Endometrium (tissue), 2 donors: Measurements from ENCODE around the gene SHISAL2A.

Experiments used
- FAIRE-seq: peaks from 2 replicates; lab custom pipeline; 2012; peaks lifted over from hg19 to GRCh38; lab: Jason Lieb, UNC
- donor health status: control.
- donor health status: control.

SHISAL2A gene

DNA sequence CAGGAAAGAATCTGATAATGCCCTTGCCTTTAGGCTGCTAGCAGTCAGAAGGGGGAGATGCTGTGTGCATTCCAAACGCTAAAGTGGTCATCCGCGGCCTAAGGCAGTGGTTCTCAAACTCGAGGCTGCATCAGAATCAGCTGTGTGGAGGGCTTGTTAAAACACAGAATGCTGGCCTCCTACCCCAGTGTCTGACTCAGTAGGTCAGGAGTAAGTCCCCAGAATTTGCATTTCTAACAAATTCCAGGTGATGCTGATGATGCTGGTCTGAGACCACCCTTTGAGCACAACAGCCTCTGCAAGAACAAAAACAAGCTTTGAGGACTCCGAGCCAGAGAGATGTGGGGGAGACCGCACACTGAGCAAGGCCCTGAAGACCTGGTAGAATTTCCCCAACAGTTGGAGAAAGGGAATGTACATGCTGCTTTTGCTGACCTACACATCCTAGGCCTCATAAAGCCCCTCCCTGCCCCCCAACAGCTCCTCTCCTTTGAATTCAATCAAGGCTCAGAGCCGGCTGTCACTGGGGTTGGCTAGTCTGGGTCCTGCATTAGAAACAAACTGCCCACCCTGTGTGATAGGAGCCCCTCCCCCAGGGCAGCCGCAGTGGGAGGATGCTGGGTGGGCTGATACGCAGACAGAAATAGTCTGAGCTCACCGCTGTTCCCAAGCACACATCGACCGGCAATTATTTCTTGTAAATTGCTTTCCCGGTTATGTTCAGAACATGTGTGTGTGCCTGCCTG is 27.1 kb downstream of the SHISAL2A start:
- peak; percentile 69 for FAIRE-seq

DNA sequence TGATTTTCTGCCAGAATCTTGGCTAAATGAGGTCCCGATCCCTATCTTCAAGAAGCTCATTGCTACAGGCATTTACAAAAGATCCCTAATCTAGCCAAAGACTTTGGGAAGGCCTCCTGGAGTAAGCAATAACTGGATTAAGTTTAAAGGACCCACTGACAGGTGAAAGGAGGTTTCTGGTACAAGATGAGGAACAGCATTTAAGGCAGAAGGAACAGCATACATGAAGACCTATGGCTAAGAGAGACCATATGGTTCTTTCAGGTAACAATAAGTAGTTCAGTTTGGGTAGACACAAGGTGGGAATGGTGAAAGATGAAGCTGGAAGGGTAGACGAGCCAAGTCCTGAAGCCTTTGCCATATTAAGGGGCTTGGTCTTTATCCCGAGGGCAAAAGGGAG is 27.8 kb downstream of the SHISAL2A start:
- FAIRE-seq, result no peak

DNA sequence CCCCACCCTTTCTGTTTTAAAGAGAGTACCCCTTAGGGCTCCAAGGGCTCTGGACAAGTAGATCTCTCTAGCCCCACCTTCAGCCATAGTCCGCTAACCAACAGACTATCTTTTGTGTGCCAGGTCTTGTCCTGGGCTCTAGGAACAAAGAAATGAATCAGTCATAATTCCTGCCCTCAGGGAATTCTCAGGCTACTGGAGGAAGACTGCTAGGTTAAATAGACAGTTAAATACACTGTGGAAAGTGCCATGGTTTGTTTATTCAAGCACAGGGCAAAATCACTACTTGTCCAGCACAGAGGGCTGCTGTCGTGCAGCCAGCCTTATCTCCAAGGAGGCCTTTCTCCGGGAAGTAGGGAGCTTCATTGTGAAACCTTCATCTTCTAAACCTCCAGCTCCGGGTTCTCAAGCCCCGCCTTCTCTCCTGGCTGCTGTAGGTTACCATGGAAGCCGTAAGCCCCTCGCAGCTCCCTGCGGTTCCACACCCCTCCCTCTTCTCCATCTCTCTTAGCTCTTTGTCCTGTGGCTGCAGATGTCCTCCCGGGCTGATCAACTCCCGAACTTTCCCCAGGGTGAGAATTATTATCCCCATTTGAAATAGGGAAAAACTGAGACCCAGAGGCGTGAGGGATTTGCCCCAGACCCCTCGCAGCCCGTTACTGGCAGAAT is 29.8 kb downstream of the SHISAL2A start:
- no peak for FAIRE-seq

DNA sequence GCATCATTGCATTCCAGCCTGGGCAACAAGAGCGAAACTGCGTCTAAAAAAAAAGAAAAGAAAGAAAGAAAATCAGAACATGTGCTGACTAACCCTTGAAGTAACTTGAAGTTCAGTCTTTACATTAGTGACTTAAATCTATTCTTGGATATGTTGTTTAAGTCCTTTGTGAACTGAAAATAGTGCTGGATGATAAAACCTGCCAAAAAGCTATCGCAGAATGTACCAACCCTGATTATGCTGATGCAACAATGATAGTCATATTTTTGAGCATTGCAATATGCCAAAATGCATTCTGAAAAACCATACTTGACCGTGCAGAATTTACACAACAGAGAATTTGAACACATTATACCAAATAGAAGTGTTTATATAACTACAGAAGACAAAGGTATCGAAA is 30.7 kb downstream of the SHISAL2A start:
- no peak for FAIRE-seq

DNA sequence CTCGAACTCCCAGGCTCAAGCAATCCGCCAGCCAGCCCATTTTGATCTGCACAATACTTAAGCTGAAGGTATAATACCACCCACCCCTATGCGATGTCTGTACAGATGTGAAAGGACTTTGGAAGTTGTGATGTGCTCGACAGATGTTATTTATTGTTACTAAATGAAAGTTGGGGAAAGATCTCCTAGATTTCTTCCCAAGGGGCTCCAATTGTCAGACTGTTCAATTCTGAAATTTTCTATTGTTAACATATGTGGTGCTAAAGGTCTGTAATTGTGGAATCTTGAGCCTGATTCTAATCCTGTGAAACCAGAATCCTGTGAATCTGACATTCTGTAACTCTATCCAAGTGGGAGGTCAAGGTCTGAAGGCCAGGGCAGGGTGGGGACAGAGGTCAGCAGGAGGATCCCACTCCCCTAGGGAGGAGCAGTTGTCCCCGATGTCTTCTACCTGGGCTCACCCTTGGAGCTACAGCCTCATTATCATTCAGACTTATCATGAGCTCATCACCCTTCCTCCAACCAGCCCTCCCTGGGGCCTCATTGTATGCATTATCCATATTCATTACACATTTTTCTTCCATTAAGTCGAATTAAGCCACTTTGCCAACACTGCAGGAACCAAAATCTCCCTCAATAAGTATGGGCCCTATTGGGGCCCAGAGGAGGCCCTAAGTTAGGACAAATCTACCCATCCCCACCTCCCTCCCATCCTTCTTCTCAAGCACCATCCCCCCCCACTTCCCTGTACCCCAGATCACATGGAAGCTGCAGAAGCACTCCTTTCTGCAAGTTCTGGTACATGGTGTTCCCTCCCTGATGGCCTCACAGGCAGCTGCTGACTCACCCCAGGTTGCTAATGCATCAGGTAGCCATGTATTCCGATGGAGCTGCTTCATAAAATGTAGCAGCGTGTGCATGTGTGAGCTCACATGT is 32.3 kb downstream of the SHISAL2A start:
- no peak for FAIRE-seq

DNA sequence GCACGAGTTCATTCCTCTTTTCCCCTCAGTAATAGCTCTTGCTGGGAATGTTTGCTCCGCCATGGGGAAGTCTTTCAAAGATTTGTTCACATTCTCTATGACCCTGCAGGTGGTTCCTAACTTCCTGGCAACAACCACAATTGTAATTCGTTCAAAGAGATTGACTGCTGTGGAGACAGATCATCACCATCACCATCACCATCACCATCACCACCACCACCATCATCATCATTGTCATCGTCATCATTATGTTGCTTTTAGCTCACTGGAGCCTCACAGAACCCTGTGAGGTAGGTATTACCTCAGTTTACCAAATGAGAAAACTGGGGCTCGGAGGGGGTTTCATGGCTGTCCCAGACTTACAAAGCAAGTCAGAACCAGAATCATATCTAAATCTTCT is 34.3 kb downstream of the SHISAL2A start:
- FAIRE-seq, result no peak

DNA sequence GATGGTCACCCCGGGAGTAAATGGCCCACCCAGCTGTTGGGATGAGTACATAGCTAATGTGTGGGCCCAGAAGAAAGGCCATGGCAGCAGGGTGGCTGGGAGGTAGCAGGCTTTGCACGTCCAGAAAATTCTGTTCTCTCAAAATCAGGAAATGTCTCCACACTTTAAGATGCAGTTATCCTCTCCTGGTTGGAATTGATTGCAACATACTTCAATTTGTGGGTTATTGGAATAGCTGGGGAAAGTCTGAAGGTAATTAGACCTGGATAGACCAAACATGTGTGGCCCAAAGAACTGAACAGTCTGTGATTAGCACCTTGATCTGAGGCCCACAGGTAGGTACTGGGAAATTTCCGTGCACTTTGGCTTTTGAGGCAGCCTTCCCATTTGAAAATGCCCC is 35.0 kb downstream of the SHISAL2A start:
- FAIRE-seq, result no peak

DNA sequence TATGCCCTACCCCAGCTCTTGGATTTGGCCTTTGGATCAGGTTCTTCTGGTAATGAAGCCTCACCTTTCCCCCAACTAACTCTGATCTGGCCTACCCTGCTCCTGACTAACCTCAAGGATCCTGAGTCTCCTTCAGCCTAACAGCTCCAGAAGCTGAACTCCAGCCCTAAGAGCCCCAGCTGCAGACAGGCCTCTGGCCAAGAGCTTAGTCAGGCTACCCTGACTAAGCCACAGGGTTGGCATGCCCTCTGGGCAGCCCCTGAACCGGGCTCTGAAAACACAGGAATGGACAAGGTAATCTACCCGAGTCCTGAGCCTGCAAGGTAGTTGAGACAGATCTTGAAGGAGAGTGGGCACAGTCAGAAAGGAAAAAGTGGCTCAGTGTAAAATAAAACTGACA is 35.7 kb downstream of the SHISAL2A start:
- no peak for FAIRE-seq

DNA sequence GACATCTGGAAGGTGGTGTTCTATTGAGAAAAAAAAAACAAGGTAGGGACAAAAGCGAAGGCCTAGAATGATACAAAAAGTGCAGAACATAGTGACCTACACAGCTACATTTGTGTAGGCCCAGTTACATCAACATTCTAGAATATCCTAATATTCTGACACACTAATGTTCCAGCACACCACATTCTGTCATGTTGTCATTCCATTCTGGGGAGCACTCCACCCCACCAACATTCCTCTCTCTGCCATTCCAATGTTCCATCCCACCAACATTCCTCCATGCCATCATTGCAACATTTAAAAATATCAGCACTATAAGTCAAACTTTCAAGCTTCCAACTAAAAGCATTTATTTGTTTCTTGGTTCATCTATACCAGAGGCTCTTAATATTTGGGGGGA is 36.7 kb downstream of the SHISAL2A start:
- no peak for FAIRE-seq

DNA sequence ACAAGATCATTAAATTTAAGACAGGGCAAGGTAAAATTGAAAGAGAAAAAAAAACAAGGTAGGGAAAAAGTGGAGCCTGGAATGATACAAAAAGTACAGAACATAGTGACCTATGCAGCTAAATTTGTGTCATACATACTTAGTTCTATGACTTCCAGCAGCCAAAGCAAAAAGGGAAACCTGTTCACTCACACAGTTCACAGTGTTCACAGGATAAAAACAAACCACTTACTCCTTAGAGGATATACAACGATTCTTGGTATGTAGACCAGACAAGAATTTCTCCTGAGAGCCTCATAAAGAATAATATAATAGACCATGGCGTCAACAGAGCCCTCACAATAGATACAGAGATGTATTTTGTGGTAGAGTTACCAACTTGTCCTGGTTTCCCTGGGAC is 37.6 kb downstream of the SHISAL2A start:
- no peak for FAIRE-seq

DNA sequence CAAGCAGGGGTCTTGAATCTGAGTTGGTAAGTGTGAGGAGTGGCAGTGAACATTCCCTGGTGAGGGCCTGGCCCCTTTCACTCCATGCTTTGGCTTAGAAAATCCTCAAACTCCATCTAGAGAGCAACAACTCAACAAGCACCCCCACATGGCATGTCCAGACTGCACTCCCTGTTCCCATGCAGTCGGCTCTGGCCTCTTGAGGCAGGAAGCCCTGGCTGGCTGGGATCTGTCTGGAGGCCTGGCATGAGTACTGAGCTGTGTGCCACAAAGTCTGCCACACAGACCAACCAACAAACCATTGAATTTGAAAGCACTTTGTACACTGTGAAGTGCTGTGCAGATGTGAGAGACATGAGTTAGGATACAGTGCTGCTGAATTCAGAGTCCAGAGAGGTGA is 40.0 kb downstream of the SHISAL2A start:
- no peak for FAIRE-seq

DNA sequence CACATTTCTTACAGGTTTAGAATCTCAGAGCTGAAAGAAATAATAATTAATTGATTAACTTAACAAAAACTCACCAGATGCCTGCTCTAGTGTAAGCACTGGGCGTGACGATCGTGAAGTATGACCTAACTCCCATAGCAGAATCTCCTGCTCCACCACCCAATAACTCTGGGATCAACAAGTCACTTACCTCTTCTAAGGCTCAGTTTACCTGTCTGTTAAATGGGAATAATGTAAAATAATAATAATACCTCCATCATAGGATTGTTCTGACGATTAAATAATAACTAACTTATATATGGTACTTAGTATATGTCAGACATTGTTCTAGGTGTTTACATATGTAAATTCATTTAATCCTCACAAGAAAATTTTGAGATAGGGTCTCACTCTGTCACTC is 40.5 kb downstream of the SHISAL2A start:
- FAIRE-seq, result no peak

DNA sequence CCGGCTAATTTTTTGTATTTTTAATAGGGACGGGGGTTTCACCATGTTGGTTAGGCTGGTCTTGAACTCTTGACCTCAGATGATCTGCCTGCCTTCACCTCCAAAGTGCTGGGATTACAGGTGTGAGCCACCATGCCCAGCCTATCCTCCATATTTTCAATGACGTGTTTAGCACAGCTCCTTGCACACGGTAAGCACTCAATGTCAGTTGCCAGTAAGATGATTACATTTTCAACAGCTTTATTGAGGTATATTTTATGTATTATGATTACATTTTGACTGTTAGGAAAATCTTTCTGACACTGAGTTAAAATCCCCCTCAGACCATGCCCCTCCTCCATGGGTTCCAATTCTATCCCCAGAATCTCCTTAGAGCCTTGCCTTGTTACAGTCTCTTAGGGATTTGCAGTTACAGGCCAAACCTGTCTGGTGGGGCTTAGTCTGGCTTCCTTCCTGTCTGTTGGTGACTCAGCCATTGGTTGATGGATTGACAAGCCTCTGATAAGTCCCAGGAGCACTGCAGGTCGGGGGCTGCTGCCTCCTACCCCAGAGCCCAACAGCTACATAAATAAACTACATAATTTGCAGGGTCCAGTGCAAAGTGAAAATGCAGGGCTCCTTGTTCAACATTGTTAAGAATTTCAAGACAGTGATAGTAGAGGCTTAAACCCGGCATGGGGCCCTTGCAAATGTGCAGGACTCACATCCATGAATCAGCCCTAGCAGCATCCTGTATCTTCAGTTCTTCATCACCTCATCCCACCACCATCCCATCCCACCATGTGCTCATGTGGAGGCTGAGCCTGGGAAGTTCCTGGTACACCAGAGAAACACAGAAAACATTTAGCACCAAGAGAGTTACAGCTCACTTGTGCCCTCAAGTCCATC is 41.8 kb downstream of the SHISAL2A start:
- no peak for FAIRE-seq

DNA sequence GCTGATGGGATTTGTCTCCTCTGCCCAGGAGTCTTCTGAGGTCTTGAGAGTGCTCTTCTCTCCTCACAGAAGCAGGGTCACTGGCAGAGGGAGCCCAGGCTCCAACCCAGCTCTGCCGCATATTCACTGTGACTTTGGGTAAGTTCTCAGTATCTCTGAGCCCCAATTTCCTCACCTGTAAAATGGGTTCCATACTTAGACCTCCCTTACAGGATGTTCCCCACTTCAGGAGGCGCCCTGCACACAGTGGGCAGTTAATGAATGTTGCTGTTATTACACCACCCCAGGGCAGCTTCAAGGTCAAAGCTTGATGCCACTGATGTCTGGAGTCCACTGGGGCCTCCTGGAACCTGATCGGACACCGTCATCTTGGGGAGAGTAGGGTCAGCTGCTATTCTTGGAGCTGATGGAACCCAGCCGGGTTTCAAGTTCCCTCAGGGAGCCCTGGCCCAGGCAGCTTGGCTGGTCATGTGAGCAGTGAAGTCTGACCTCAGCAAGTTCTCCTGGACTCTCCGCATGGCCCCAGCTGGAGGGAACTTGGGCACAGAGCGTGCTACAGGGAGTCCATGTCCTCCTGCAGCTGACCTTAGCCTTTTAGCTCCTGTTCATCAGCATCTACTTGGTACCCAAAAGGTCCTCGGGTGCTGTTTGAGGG is 43.4 kb downstream of the SHISAL2A start:
- no peak for FAIRE-seq

DNA sequence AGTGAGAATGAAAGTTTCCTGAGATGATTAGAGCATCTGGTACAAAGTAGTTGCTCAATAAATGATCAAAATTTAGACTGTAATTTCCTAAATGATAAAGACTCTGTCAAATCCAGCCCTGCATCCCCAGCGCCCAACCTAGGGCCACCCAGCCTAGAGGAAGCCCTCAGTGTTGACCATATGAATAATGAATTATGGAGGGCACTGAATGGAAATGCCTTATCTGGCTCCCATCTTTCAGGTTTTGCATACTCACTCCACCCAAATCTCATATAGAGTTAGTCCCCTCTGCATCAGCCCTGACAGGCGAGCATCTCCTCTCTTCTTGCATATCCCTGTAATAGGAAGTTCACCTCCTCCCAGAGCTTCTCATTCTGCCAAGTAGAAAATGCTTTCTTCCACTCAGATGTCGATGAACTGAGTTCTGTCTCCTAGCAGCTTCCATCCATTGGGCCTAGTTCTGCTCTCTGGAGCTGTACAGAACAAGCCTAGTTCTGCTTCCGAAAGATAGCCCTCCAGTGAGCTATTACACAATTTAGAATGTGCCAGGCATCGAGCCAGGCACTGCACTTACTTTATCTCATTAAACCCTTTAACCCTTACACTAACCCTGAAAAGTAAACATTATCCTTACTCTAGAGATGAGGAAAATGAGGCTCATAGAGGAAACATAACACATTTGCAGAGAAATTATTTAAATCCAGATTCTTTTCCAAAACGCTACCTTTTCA is 44.3 kb downstream of the SHISAL2A start:
- no peak for FAIRE-seq

DNA sequence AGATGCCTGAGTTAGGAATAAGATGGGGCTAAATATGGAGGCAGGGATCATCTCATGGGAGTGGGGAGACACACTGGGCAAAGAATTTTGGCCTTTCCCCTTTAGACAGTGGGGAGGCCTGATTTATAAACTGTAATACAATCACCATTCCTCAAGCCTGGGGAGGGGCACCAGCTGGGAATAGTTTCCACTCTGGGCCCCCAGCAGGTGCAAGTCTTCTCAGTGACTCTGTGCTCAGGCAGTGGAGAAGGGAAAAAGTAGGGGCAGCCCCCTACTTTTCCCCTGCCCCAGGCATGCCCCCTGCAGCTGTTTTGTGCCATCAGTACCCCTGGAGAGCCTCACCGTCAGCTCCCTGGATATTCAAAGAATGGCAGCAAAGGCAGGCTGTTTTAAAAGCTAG is 46.1 kb downstream of the SHISAL2A start:
- no peak for FAIRE-seq

DNA sequence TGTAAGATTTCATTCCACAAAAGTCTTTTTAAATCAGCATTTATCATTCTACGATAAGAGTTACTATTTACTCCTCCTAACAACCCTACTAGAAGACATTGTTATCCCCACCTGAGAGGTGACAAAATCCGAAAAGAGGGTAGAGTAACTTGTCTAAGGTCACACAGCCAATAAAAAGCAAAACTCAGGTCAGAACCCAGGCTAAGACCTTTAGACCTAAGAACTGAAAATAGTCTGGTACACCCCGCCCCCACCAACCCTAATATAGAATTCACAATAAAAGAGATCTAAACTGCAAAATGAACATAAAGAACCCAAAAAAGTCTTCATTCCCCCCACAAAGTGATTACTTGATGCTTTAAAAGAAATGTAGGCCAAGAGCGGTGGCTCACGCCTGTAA is 46.5 kb downstream of the SHISAL2A start:
- no peak for FAIRE-seq

DNA sequence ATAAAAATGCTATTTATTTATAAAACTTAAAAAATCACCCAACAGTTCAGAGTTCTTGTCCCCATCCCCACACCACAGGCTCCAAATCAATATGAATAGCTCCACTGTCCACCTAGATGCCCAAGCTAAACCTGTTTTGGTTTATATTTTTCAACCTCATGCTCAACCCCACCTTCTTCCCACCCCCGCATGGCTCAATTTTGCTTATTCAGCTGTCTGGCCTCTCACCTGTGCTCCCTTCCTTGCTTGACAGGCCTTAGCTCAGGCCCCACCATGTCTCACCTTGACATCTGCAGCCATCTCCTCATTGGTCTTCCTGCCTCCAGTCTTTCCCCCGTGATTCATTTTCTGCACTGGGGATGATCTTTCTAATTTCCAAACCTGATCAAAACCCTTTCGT is 47.4 kb downstream of the SHISAL2A start:
- no peak for FAIRE-seq

DNA sequence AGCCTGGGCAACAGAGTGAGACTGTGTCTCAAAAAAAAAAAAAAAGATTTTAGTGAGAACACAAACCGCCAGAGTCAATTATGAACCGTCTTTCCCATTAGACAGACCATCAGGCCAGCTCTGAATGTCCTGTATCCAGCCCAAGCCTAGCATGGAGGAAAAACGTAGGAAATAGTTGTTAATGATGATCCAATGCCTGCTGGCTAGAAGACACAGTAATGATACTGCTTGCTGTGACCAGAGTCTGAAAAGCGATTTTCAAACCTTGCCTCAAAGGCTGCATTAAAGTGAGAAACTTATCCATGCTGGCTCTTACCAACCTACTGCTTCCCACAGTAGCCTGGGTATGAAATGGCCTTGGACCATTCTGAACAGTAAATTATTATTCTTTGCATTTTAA is 48.2 kb downstream of the SHISAL2A start:
- no peak for FAIRE-seq

DNA sequence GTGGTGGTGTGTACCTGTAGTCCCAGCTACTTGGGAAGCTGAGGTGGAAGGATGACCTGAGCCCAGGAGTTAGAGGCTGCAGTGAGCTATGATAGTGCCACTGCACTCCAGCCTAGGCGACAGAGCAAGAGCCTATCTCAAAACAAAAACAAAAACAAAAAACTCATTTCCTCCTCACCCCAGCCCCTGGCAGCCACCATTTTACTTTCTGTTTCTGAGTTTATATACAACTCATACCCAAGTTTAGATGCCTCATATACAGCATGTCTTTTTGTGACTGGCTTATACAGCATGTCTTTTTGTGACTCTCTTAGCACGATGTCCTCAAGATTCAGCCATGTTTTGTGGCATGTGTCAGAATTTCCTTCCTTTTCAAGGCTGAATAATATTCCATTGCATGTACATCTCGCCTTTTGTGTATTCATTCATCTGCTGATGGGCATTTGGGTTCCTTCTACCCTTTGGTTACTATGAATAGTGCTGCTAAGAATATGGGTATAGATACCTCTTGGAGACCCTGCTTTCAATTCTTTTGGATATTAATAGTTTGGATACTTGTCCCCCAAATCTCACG is 50.5 kb downstream of the SHISAL2A start:
- FAIRE-seq, result no peak
